HEK293 (cell line): ENCODE results near the gene ABCF2.

Experiments
- CTCF ChIA-PET: fragments of 350-600 bp; formaldehyde crosslinking; extraction: SDS; loops from one replicate; lab custom pipeline; 2021; ENCODE audit warnings: antibody characterized with exemption; lab: Yijun Ruan, JAX
- POLR2A ChIA-PET: fragments of 300-600 bp; formaldehyde crosslinking; extraction: SDS; loops from one replicate; lab custom pipeline; 2020; ENCODE audit warnings: antibody characterized with exemption, inconsistent platforms; lab: Yijun Ruan, JAX
- H3K27ac ChIP-seq: fragments of 200-500 bp; sonication (Bioruptor generic); 2 replicates; pipeline ENCODE4 v1.5.1; 2014; ENCODE audit warnings: low read depth, low read length, control low read depth, inconsistent platforms; ENCODE audit errors: extremely low read depth
- H3K36me3 ChIP-seq, 2 experiments: fragments of 200-500 bp in 1 of 2; sonication (Bioruptor generic) in 1 of 2; 1 replicate in 1 of 2; 2 replicates in 1 of 2; pipeline ENCODE4 v1.5.1; 2014 to 2017; ENCODE audit warnings: inconsistent platforms in 2 of 2, low read length in 2 of 2; ENCODE audit not compliant: control insufficient read depth in 2 of 2, insufficient read depth in 1 of 2
- H3K4me1 ChIP-seq: fragments of 200-500 bp; sonication (Bioruptor generic); 2 replicates; pipeline ENCODE4 v1.5.1; 2014; ENCODE audit warnings: mild to moderate bottlenecking, low read length, inconsistent platforms; ENCODE audit not compliant: control insufficient read depth, insufficient read depth
- H3K4me3 ChIP-seq: 2 replicates; pipeline ENCODE4 v1.5.1; 2011; ENCODE audit warnings: low read depth, mild to moderate bottlenecking, control low read depth, low read length, moderate library complexity
- H3K9me3 ChIP-seq: fragments of 200-500 bp; sonication (Bioruptor generic); 2 replicates; pipeline ENCODE4 v1.5.1; 2014; ENCODE audit warnings: low read depth, low read length, inconsistent platforms; ENCODE audit not compliant: control insufficient read depth, insufficient read depth
- EGR2 ChIP-seq: fragments of 450-650 bp; formaldehyde crosslinking; IDR thresholded peaks from 2 replicates; pipeline ENCODE4 v1.5.1; 2016; ENCODE audit warnings: low read depth, missing biosample characterization, missing genetic modification characterization
- FEZF1 ChIP-seq: fragments of 450-650 bp; formaldehyde crosslinking; IDR thresholded peaks from 2 replicates; pipeline ENCODE4 v1.5.1; 2016; ENCODE audit warnings: missing biosample characterization, missing genetic modification characterization
- MZF1 ChIP-seq: fragments of 450-650 bp; formaldehyde crosslinking; IDR thresholded peaks from 2 replicates; pipeline ENCODE4 v1.5.1; 2017; ENCODE audit warnings: missing biosample characterization, missing genetic modification characterization, borderline replicate concordance
- OSR2 ChIP-seq: fragments of 450-650 bp; formaldehyde crosslinking; IDR thresholded peaks from 2 replicates; pipeline ENCODE4 v1.5.1; 2016; ENCODE audit warnings: missing biosample characterization, missing genetic modification characterization
- PRDM10 ChIP-seq: fragments of 450-650 bp; formaldehyde crosslinking; IDR thresholded peaks from 2 replicates; pipeline ENCODE4 v1.5.1; 2016; ENCODE audit warnings: missing biosample characterization, missing genetic modification characterization
- SALL2 ChIP-seq: fragments of 450-650 bp; formaldehyde crosslinking; IDR thresholded peaks from 2 replicates; pipeline ENCODE4 v1.5.0; 2017; ENCODE audit warnings: missing biosample characterization, mild to moderate bottlenecking, missing genetic modification characterization, borderline replicate concordance
- SP2 ChIP-seq: fragments of 450-650 bp; formaldehyde crosslinking; IDR thresholded peaks from 2 replicates; pipeline ENCODE4 v1.5.1; 2016; ENCODE audit warnings: missing biosample characterization, missing genetic modification characterization
- TCF7L2 ChIP-seq: IDR thresholded peaks from 2 replicates; pipeline ENCODE4 v1.6.1; 2011; ENCODE audit warnings: low read depth, mild to moderate bottlenecking, inconsistent platforms, low read length, moderate library complexity, borderline replicate concordance
- ZBTB11 ChIP-seq: fragments of 450-650 bp; formaldehyde crosslinking; conservative IDR thresholded peaks from 2 replicates; pipeline ENCODE4 v1.5.1; 2016; ENCODE audit warnings: low read depth, missing biosample characterization, missing genetic modification characterization
- ZBTB7A ChIP-seq: fragments of 450-650 bp; formaldehyde crosslinking; IDR thresholded peaks from 2 replicates; pipeline ENCODE4 v1.5.1; 2016; ENCODE audit warnings: low read depth, missing biosample characterization, missing genetic modification characterization
- ZBTB8A ChIP-seq: fragments of 450-650 bp; formaldehyde crosslinking; IDR thresholded peaks from 2 replicates; pipeline ENCODE4 v1.5.1; 2016; ENCODE audit warnings: missing biosample characterization, missing genetic modification characterization
- ZNF138 ChIP-seq: fragments of 450-650 bp; formaldehyde crosslinking; IDR thresholded peaks from 2 replicates; pipeline ENCODE4 v1.5.1; 2016; ENCODE audit warnings: missing biosample characterization, missing genetic modification characterization, borderline replicate concordance
- ZNF362 ChIP-seq: fragments of 450-650 bp; formaldehyde crosslinking; IDR thresholded peaks from 2 replicates; pipeline ENCODE4 v1.5.1; 2016; ENCODE audit warnings: missing biosample characterization, missing genetic modification characterization
- ZNF398 ChIP-seq: fragments of 450-650 bp; formaldehyde crosslinking; IDR thresholded peaks from 2 replicates; pipeline ENCODE4 v1.5.1; 2017; ENCODE audit warnings: missing biosample characterization, missing genetic modification characterization
- ZNF426 ChIP-seq: fragments of 450-650 bp; formaldehyde crosslinking; IDR thresholded peaks from 2 replicates; pipeline ENCODE4 v1.5.1; 2017; ENCODE audit warnings: missing biosample characterization, missing genetic modification characterization, mild to moderate bottlenecking, inconsistent platforms, moderate library complexity
- ZNF433 ChIP-seq: fragments of 450-650 bp; formaldehyde crosslinking; IDR thresholded peaks from 2 replicates; pipeline ENCODE4 v1.5.1; 2016; ENCODE audit warnings: missing biosample characterization, missing genetic modification characterization, low read depth
- ZNF529 ChIP-seq: fragments of 450-650 bp; formaldehyde crosslinking; IDR thresholded peaks from 2 replicates; pipeline ENCODE4 v1.5.1; 2017; ENCODE audit warnings: missing genetic modification characterization, missing biosample characterization; ENCODE audit not compliant: insufficient replicate concordance
- ZNF600 ChIP-seq: fragments of 450-650 bp; formaldehyde crosslinking; IDR thresholded peaks from 2 replicates; pipeline ENCODE4 v1.5.1; 2016; ENCODE audit warnings: missing biosample characterization, missing genetic modification characterization
- ZNF621 ChIP-seq: fragments of 450-650 bp; formaldehyde crosslinking; IDR thresholded peaks from 2 replicates; pipeline ENCODE4 v1.5.1; 2017; ENCODE audit warnings: missing biosample characterization, missing genetic modification characterization
- ZSCAN16 ChIP-seq: fragments of 450-650 bp; formaldehyde crosslinking; IDR thresholded peaks from 2 replicates; pipeline ENCODE4 v1.5.1; 2016; ENCODE audit warnings: missing biosample characterization, missing genetic modification characterization
- TF ChIP-seq, protein P1 (sequence below): fragments of 450-650 bp; formaldehyde crosslinking; IDR thresholded peaks from 2 replicates; pipeline ENCODE4 v1.5.1; 2016; ENCODE audit warnings: missing biosample characterization, missing genetic modification characterization

ABCF2 gene

DNA sequence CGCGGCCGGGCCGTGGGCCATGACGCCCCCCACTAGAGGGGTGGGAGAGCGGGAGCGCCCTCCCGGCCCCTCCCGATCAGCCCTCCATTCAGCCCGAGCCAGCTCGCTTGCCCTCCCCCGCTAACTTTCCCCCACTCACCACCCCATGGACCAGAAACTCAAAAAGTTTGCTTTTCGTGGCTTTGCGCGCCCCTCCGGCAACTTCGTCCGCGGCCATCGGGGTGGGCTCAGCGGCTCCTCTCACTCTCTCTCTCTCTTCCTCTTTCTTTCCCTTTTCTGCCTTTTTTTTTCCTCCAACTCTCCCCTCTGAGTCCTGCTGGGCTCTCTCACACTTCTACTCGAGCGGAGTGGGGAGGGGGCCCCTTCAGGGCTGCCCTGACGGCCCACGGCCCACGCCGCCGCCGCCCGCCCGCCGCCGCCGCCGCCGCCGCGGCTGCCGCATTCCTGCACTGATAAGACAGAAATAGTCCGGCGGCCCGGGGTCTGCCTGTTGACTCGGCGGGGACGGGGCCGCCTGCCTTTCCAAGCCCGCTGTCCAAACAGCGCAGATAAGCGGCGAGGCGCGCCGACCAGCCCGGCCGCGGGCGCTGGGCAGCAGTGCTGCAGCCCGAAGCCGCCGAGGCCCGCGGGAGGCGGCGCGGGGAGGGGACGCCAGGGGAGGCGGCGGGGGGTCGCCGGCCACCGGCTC is 21.5 kb upstream of the ABCF2 start, which contains the start of gene SMARCD3:
Gene SMARCD3, minus strand, starts transcription at position 349 of the 688 bp plus-strand sequence. Its CDS starts 132 bp downstream, at position 217.
- ChIA-PET CTCF (interaction anchor here (0.7 to 1.6 kb wide), 4 partner anchors 55 to 479 kb away, joined by 4 read pairs; no protein-coding TSS in a partner anchor), POLR2A (interaction anchor here (0.6 to 2.0 kb wide), 3 partner anchors 14 to 93 kb away, joined by 4 to 16 read pairs (median 5); partner anchors contain the start of genes ABCF2 and NUB1)
- H3K4me3 ChIP-seq: peak within 1 kb of the TSS; percentile 55
- H3K4me1 ChIP-seq: peaks cover 3% of the 10 kb centered on the region; the same call in 1 of the 2 replicates
- no peaks in the 10 kb centered on the region for H3K36me3 ChIP-seq
- peak within 1 kb of the TSS; percentile 50; the same call in 1 of the 2 replicates for H3K27ac ChIP-seq
- no peaks in the 10 kb centered on the region for H3K9me3 ChIP-seq
- TF ChIP-seq ZNF398 (tag by site-specific recombination): peak; percentile 98
- no peak for TF ChIP-seq ZNF621 (tag by site-specific recombination)
- peak; percentile 27 for TF ChIP-seq ZNF600 (tag by site-specific recombination)
- TF ChIP-seq MZF1: no peak
- 0 out of 2 replicates have a peak, but pooled peaks have one; percentile 39 for TF ChIP-seq ZBTB7A
- no peak for TF ChIP-seq ZNF433
- no peak for TF ChIP-seq OSR2 (tag by site-specific recombination)
- TF ChIP-seq ZSCAN16 (tag by site-specific recombination): 0 out of 2 replicates have a peak, but pooled peaks have one; percentile 22
- no peak for TF ChIP-seq SALL2 (tag by site-specific recombination)
- no peak; the same call in 1 of the 2 replicates for TF ChIP-seq FEZF1
- no peak for TF ChIP-seq ZNF138 (tag by site-specific recombination)
- TF ChIP-seq SP2 (tag by site-specific recombination): peak; percentile 72
- TF ChIP-seq ZNF426 (tag by site-specific recombination): no peak
- no peak for TF ChIP-seq TCF7L2
- no peak for TF ChIP-seq ZNF529 (tag by site-specific recombination)
- 0 out of 2 replicates have a peak, but pooled peaks have one; percentile 22 for TF ChIP-seq ZBTB11 (tag by site-specific recombination)
- TF ChIP-seq ZNF362 (tag by site-specific recombination): peak; percentile 82; the same call in 1 of the 2 replicates
- TF ChIP-seq ZBTB8A (tag by site-specific recombination): peak; percentile 92
- peak; percentile 59 for TF ChIP-seq PRDM10 (tag by site-specific recombination)
- TF ChIP-seq, protein P1, sequence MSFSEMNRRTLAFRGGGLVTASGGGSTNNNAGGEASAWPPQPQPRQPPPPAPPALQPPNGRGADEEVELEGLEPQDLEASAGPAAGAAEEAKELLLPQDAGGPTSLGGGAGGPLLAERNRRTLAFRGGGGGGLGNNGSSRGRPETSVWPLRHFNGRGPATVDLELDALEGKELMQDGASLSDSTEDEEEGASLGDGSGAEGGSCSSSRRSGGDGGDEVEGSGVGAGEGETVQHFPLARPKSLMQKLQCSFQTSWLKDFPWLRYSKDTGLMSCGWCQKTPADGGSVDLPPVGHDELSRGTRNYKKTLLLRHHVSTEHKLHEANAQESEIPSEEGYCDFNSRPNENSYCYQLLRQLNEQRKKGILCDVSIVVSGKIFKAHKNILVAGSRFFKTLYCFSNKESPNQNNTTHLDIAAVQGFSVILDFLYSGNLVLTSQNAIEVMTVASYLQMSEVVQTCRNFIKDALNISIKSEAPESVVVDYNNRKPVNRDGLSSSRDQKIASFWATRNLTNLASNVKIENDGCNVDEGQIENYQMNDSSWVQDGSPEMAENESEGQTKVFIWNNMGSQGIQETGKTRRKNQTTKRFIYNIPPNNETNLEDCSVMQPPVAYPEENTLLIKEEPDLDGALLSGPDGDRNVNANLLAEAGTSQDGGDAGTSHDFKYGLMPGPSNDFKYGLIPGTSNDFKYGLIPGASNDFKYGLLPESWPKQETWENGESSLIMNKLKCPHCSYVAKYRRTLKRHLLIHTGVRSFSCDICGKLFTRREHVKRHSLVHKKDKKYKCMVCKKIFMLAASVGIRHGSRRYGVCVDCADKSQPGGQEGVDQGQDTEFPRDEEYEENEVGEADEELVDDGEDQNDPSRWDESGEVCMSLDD: 0 out of 2 replicates have a peak, but pooled peaks have one; percentile 33
- TF ChIP-seq EGR2: 0 out of 2 replicates have a peak, but pooled peaks have one; percentile 64
